ENCODE results near the gene PUS7.

The PUS7 gene

DNA sequence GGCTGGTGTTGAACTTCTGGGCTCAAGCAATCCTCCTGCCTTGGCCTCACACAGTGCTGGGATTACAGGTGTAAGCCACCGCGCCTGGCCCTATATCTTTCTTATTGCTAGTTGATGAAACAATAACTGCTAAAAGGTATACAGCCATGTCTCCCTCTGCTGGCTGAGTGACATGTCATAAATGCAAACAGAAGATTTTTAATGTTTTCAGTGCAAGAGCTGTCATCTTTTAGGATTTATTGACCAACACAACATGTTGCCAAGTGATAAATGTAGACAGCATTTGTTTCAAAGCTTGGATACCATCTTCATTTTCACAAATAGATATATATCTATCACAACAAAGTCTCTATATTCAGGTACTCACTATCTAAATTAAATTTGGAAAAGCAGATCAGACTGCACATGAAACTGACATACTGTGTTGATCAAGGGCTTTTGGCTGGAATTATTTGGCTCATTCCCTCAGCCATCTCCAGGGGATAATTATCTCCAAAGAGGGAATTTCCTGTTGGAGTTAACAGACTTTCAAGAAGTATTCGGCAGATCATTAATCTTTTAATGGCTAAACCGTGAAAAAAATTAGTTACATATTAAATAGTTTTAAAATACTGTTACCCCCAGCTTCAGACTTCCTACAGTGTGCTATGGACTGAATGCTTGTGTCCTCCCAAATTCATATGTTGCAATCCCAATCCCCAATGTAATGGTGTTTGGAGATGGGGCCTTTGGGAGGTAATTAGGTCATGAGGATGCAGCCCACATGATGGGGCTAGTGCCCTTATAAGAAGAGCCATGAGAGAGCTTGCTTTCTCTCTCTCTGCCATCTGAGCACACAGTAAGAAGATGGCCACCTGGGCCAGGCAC, 92.1 kb downstream of the PUS7 start:
- H2BK120ac ChIP-seq (ENCODE audit: insufficient read depth, low read length, poor library complexity), result no peak overlapping the region
- H3K36me3 ChIP-seq (ENCODE audit: control insufficient read depth in 1 of 2, insufficient read depth in 2 of 2, low read length in 2 of 2), result no peaks in the 10 kb centered on the region
- H4K91ac ChIP-seq (ENCODE audit: low read depth, low read length), result no peak overlapping the region
- H3K23ac ChIP-seq (ENCODE audit: low read length), result no peak overlapping the region
- H3K9ac ChIP-seq (ENCODE audit: low read length), result no peak overlapping the region
- H3K27ac ChIP-seq (ENCODE audit: low read depth, low read length), result no peak overlapping the region
- H2BK5ac ChIP-seq (ENCODE audit: low read depth, low read length, poor library complexity), result no peak overlapping the region
- no peaks in the 10 kb centered on the region for H3K27me3 ChIP-seq (ENCODE audit: insufficient read depth, low read length)
- no peak overlapping the region for H3K4me3 ChIP-seq (ENCODE audit: low read depth, low read length)
- no peak overlapping the region for H2BK12ac ChIP-seq (ENCODE audit: low read length)
- no CpG with 5 or more reads among the region's 4 CpGs for WGBS (ENCODE audit: extremely low coverage, insufficient coverage, insufficient read length)
- no peaks in the 10 kb centered on the region for H3K9me3 ChIP-seq (ENCODE audit: insufficient read depth, low read depth, low read length)
- no peaks in the 10 kb centered on the region for H3K79me1 ChIP-seq (ENCODE audit: low read length)
- no peak overlapping the region for H2AFZ ChIP-seq (ENCODE audit: insufficient read depth, low read length, poor library complexity)
- no peak overlapping the region for H4K8ac ChIP-seq (ENCODE audit: low read depth, low read length)
- no peak overlapping the region for H2AK5ac ChIP-seq (ENCODE audit: low read length)
- H4K12ac ChIP-seq (ENCODE audit: low read depth, low read length), result no peak overlapping the region
- peak; percentile 54 to 82 for DNase-seq
- no peak overlapping the region for H3K4me2 ChIP-seq (ENCODE audit: low read length)
- H3K79me2 ChIP-seq (ENCODE audit: control insufficient read depth, insufficient read depth, low read length, poor library complexity), result no peaks in the 10 kb centered on the region
- no peak overlapping the region for H3K4ac ChIP-seq (ENCODE audit: low read depth, low read length)
- H3K18ac ChIP-seq (ENCODE audit: low read length), result no peak overlapping the region
- no peak overlapping the region for H3K14ac ChIP-seq (ENCODE audit: low read length)
- no peaks in the 10 kb centered on the region for H3K4me1 ChIP-seq (ENCODE audit: control insufficient read depth in 1 of 2, insufficient read depth in 2 of 2, low read length in 2 of 2)

DNA sequence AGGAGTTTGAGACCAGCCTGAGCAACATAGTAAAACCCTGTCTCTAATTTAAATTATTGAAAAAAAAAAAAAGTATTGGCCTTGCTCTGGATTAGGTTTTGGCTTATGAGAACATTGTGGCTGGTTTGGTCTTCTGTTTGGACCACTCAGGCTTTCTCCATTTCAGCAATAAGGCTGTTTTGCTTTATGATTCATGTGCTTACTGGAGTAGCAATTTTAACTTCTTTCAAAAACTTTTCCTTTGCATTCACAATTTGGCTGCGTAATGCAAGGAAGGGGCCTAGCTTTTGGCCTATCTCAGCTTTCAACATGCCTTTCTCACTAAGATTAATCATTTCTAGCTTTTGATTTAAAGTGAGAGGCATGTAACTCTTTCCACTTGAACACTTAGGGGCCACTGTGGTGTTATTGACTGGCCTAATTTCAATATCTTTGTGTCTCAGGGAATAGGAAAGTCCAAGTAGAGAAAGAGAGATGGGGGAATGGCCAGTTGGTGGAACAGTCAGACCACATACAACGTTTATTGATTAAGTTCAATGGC, 95.4 kb downstream of the PUS7 start:
- Histone ChIP-seq H4K91ac (ENCODE audit: low read depth, low read length) (no peak overlapping the region), H3K27me3 (ENCODE audit: insufficient read depth, low read length) (no peaks in the 10 kb centered on the region), H2BK5ac (ENCODE audit: low read depth, low read length, poor library complexity) (no peak overlapping the region), H4K12ac (ENCODE audit: low read depth, low read length) (no peak overlapping the region), H3K4ac (ENCODE audit: low read depth, low read length) (no peak overlapping the region), H3K9ac (ENCODE audit: low read length) (no peak overlapping the region), H3K79me1 (ENCODE audit: low read length) (no peaks in the 10 kb centered on the region), H3K9me3 (ENCODE audit: insufficient read depth, low read depth, low read length) (peaks cover 2% of the 10 kb centered on the region), H3K23ac (ENCODE audit: low read length) (no peak overlapping the region), H3K79me2 (ENCODE audit: control insufficient read depth, insufficient read depth, low read length, poor library complexity) (no peaks in the 10 kb centered on the region), H3K18ac (ENCODE audit: low read length) (no peak overlapping the region), H3K4me1 (ENCODE audit: control insufficient read depth in 1 of 2, insufficient read depth in 2 of 2, low read length in 2 of 2) (no peaks in the 10 kb centered on the region), H3K27ac (ENCODE audit: low read depth, low read length) (no peak overlapping the region), H2BK12ac (ENCODE audit: low read length) (no peak overlapping the region), H3K14ac (ENCODE audit: low read length) (no peak overlapping the region), H4K8ac (ENCODE audit: low read depth, low read length) (no peak overlapping the region), H2AFZ (ENCODE audit: insufficient read depth, low read length, poor library complexity) (no peak overlapping the region), H2AK5ac (ENCODE audit: low read length) (no peak overlapping the region), H3K36me3 (ENCODE audit: control insufficient read depth in 1 of 2, insufficient read depth in 2 of 2, low read length in 2 of 2) (no peaks in the 10 kb centered on the region), H3K4me2 (ENCODE audit: low read length) (no peak overlapping the region), H2BK120ac (ENCODE audit: insufficient read depth, low read length, poor library complexity) (no peak overlapping the region), H3K4me3 (ENCODE audit: low read depth, low read length) (no peak overlapping the region)
- no peak for DNase-seq
- WGBS (ENCODE audit: extremely low coverage, insufficient coverage, insufficient read length), result no CpG with 5 or more reads among the region's 2 CpGs

DNA sequence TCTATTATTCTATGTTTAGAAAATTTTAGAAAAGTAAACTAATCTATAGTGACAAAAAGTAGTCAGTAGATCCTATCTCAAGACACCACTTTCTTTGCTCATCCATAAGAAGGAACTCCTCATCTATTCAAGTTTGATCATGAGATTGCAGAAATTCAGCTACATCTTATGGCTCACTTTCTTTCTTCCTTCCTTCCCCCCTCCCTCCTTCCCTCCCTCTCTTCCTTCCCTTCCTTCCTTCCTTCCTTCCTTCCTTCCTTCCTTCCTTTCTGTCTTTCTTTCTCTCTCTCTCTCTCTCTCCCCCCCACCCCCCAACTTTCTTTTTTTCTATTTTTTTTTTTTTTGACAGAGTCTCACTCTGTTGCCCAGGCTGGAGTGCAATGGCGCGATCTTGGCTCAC, 98.1 kb downstream of the PUS7 start:
- no peak overlapping the region for H2BK12ac ChIP-seq (ENCODE audit: low read length)
- H3K79me2 ChIP-seq (ENCODE audit: control insufficient read depth, insufficient read depth, low read length, poor library complexity), result no peaks in the 10 kb centered on the region
- no peaks in the 10 kb centered on the region for H3K36me3 ChIP-seq (ENCODE audit: control insufficient read depth in 1 of 2, insufficient read depth in 2 of 2, low read length in 2 of 2)
- no peak overlapping the region for H3K4ac ChIP-seq (ENCODE audit: low read depth, low read length)
- no peak overlapping the region for H2AK5ac ChIP-seq (ENCODE audit: low read length)
- no peak overlapping the region for H2BK120ac ChIP-seq (ENCODE audit: insufficient read depth, low read length, poor library complexity)
- H3K4me3 ChIP-seq (ENCODE audit: low read depth, low read length), result no peak overlapping the region
- no peak overlapping the region for H2BK5ac ChIP-seq (ENCODE audit: low read depth, low read length, poor library complexity)
- H3K4me1 ChIP-seq (ENCODE audit: control insufficient read depth in 1 of 2, insufficient read depth in 2 of 2, low read length in 2 of 2), result no peaks in the 10 kb centered on the region
- H3K14ac ChIP-seq (ENCODE audit: low read length), result no peak overlapping the region
- no peak for DNase-seq
- no peaks in the 10 kb centered on the region for H3K27me3 ChIP-seq (ENCODE audit: insufficient read depth, low read length)
- no peak overlapping the region for H4K91ac ChIP-seq (ENCODE audit: low read depth, low read length)
- H3K9ac ChIP-seq (ENCODE audit: low read length), result no peak overlapping the region
- no peak overlapping the region for H3K27ac ChIP-seq (ENCODE audit: low read depth, low read length)
- no peak overlapping the region for H2AFZ ChIP-seq (ENCODE audit: insufficient read depth, low read length, poor library complexity)
- no peaks in the 10 kb centered on the region for H3K79me1 ChIP-seq (ENCODE audit: low read length)
- H3K4me2 ChIP-seq (ENCODE audit: low read length), result no peak overlapping the region
- H3K18ac ChIP-seq (ENCODE audit: low read length), result no peak overlapping the region
- peaks cover 4% of the 10 kb centered on the region for H3K9me3 ChIP-seq (ENCODE audit: insufficient read depth, low read depth, low read length)
- H3K23ac ChIP-seq (ENCODE audit: low read length), result no peak overlapping the region
- H4K8ac ChIP-seq (ENCODE audit: low read depth, low read length), result no peak overlapping the region
- WGBS (ENCODE audit: extremely low coverage, insufficient coverage, insufficient read length), result no CpG with 5 or more reads among the region's 2 CpGs
- H4K12ac ChIP-seq (ENCODE audit: low read depth, low read length), result no peak overlapping the region

DNA sequence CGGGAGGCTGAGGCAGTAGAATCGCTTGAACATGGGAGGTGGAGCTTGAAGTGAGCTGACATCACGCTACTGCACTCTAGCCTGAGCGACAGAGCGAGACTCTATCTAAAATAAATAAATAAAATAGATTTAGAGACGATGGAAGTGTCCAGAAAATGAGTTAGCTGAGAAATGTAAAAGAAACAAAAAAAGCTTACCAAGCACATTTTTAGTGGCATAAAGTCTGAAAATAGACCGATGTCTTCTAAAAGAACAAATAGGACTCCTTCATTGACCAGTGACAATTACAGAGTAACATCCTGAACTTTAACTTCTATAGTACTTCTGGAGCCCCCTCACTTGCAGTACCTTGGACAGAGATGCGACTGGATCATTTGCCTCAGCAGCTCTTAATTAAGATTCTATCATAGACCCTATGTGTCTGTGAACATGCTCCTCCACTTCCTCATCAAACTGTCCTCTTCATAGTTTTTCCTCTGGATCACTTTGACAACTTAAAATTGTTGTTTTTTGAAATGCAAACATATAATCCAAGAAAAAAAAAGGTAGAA, 108.1 kb downstream of the PUS7 start:
- H2AK5ac ChIP-seq (ENCODE audit: low read length), result no peak overlapping the region
- no peak overlapping the region for H2BK12ac ChIP-seq (ENCODE audit: low read length)
- no peak overlapping the region for H3K4me2 ChIP-seq (ENCODE audit: low read length)
- no peak overlapping the region for H3K4me3 ChIP-seq (ENCODE audit: low read depth, low read length)
- H3K9me3 ChIP-seq (ENCODE audit: insufficient read depth, low read depth, low read length), result no peaks in the 10 kb centered on the region
- no peaks in the 10 kb centered on the region for H3K79me1 ChIP-seq (ENCODE audit: low read length)
- H3K9ac ChIP-seq (ENCODE audit: low read length), result no peak overlapping the region
- H2BK5ac ChIP-seq (ENCODE audit: low read depth, low read length, poor library complexity), result no peak overlapping the region
- no peak overlapping the region for H4K12ac ChIP-seq (ENCODE audit: low read depth, low read length)
- peak in 1 of 2 donors; percentile 10 for DNase-seq
- H4K91ac ChIP-seq (ENCODE audit: low read depth, low read length), result no peak overlapping the region
- no peaks in the 10 kb centered on the region for H3K36me3 ChIP-seq (ENCODE audit: control insufficient read depth in 1 of 2, insufficient read depth in 2 of 2, low read length in 2 of 2)
- no peak overlapping the region for H2AFZ ChIP-seq (ENCODE audit: insufficient read depth, low read length, poor library complexity)
- no peak overlapping the region for H3K27ac ChIP-seq (ENCODE audit: low read depth, low read length)
- no peak overlapping the region for H3K18ac ChIP-seq (ENCODE audit: low read length)
- no peaks in the 10 kb centered on the region for H3K79me2 ChIP-seq (ENCODE audit: control insufficient read depth, insufficient read depth, low read length, poor library complexity)
- no peak overlapping the region for H2BK120ac ChIP-seq (ENCODE audit: insufficient read depth, low read length, poor library complexity)
- no CpG with 5 or more reads among the region's 8 CpGs for whole genome bisulfite sequencing (ENCODE audit: extremely low coverage, insufficient coverage, insufficient read length)
- H3K27me3 ChIP-seq (ENCODE audit: insufficient read depth, low read length), result no peaks in the 10 kb centered on the region
- H3K14ac ChIP-seq (ENCODE audit: low read length), result no peak overlapping the region
- H3K4ac ChIP-seq (ENCODE audit: low read depth, low read length), result no peak overlapping the region
- H3K23ac ChIP-seq (ENCODE audit: low read length), result no peak overlapping the region
- H4K8ac ChIP-seq (ENCODE audit: low read depth, low read length), result no peak overlapping the region
- no peaks in the 10 kb centered on the region for H3K4me1 ChIP-seq (ENCODE audit: control insufficient read depth in 1 of 2, insufficient read depth in 2 of 2, low read length in 2 of 2)

Measured in trophoblast cell (in vitro differentiated cells and primary cell).